NCI-H2107 (cell line): ENCODE results near the gene GPATCH3.
A peak's percentile ranks its signal among the peaks of the same experiment; 100 is the strongest.
"Not testable (repeated sequence)": the region's sequence is repeated elsewhere in the genome, so short reads cannot be mapped to it uniquely, and the experiment has no call there.

Experiments
- DNase-seq: peaks from one replicate; lab custom pipeline; 2025; lab: John Stamatoyannopoulos, UW

The GPATCH3 gene

GRCh38 chr1:26900001-26900814 is at the start of gene GPATCH3:
GPATCH3 (minus strand) TSS chr1:26900467; CDS start chr1:26900442, 25 bp downstream.
- DNase-seq: peak; percentile 96

- DNase-seq: no peak
Observed at GRCh38 chr1:26949926-26950319, 49.7 kb upstream of the GPATCH3 start.

GRCh38 chr1:26949266-26949925 is 49.1 kb upstream of the GPATCH3 start:
- DNase-seq: no peak

GRCh38 chr1:26948725-26949057 is 48.4 kb upstream of the GPATCH3 start:
- not testable (repeated sequence) for DNase-seq

- no peak for DNase-seq
Observed at GRCh38 chr1:26946270-26946669, 46.0 kb upstream of the GPATCH3 start.

GRCh38 chr1:26945728-26946127 is 45.5 kb upstream of the GPATCH3 start:
- no peak for DNase-seq

GRCh38 chr1:26945138-26945537 is 44.9 kb upstream of the GPATCH3 start:
- no peak for DNase-seq

- DNase-seq: no peak
Observed at GRCh38 chr1:26942656-26943055, 42.4 kb upstream of the GPATCH3 start.

- no peak for DNase-seq
Observed at GRCh38 chr1:26941311-26941710, 41.0 kb upstream of the GPATCH3 start.

- DNase-seq: no peak
Observed at GRCh38 chr1:26938659-26939025, 38.4 kb upstream of the GPATCH3 start.

GRCh38 chr1:26938004-26938658 is 37.9 kb upstream of the GPATCH3 start:
- no peak for DNase-seq

- DNase-seq: no peak
Observed at GRCh38 chr1:26936823-26937222, 36.6 kb upstream of the GPATCH3 start.

- DNase-seq: no peak
Observed at GRCh38 chr1:26932531-26932930, 32.3 kb upstream of the GPATCH3 start.

GRCh38 chr1:26923711-26924110 is 23.4 kb upstream of the GPATCH3 start:
- DNase-seq: no peak

GRCh38 chr1:26922901-26923300 is 22.6 kb upstream of the GPATCH3 start:
- DNase-seq: no peak

- no peak for DNase-seq
Observed at GRCh38 chr1:26922431-26922729, 22.1 kb upstream of the GPATCH3 start.

- DNase-seq: peak; percentile 98
Observed at GRCh38 chr1:26921540-26922430, 21.5 kb upstream of the GPATCH3 start, which contains the start of gene NUDC. NUDC (plus strand) TSS chr1:26921743; CDS start chr1:26921849, 106 bp downstream.

GRCh38 chr1:26921126-26921539 is 20.9 kb upstream of the GPATCH3 start:
- no peak for DNase-seq

- no peak for DNase-seq
Observed at GRCh38 chr1:26915204-26915842, 15.1 kb upstream of the GPATCH3 start.

GRCh38 chr1:26913754-26914619 is 13.7 kb upstream of the GPATCH3 start, which contains the start of gene NR0B2:
NR0B2 (minus strand) TSS chr1:26913975; CDS start chr1:26913940, 35 bp downstream.
- DNase-seq: peak; percentile 98

- no peak for DNase-seq
Observed at GRCh38 chr1:26913389-26913753, 13.1 kb upstream of the GPATCH3 start.
